GM12865 (cell line): Measurements from ENCODE around the gene KRT9.
A peak's percentile ranks its signal among the peaks of the same experiment; 100 is the strongest.

Experiments used
- DNase-seq: peaks from one replicate; pipeline ENCODE4 v3.0.0; 2010; ENCODE audit warnings: low read depth
- H3K4me3 ChIP-seq: 2 replicates; pipeline ENCODE4 v1.5.1; 2011; ENCODE audit warnings: mild to moderate bottlenecking, low read depth, low read length, control low read depth
- TF ChIP-seq, protein P1 (sequence below): IDR thresholded peaks from 2 replicates; pipeline ENCODE4 v1.5.1; 2011; ENCODE audit warnings: low read length, control low read depth, low read depth, inconsistent platforms; ENCODE audit not compliant: insufficient read depth; ENCODE audit errors: missing control alignments

Gene KRT9

DNA sequence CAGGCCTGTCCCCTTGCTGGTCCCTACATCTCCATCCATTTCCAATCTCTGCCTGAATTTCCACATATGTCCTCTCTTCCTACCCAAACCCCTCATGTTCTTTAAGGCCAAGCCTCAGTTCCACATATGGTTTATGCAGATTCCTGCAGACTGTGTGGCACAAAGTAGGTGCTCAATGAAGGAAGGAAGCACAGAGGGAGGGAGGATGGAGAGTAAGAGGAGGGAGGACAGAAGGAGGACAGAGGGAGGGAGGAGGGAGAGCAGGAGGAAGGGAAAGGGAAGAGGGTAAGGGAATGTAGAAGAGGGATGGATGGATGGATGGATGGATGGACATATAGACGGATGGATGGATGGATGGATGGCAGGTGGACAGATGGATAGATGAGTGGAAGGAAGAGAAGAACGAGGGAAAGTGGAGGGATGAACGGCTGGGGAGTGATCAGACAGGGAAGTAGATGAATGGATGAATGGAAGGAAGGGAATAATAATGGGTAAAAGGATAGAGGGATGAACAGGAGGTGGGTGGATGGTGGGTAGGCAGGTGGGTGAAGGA is 22.6 kb upstream of the KRT9 start:
- H3K4me3 ChIP-seq = no peak overlapping the region
- TF ChIP-seq, protein P1, sequence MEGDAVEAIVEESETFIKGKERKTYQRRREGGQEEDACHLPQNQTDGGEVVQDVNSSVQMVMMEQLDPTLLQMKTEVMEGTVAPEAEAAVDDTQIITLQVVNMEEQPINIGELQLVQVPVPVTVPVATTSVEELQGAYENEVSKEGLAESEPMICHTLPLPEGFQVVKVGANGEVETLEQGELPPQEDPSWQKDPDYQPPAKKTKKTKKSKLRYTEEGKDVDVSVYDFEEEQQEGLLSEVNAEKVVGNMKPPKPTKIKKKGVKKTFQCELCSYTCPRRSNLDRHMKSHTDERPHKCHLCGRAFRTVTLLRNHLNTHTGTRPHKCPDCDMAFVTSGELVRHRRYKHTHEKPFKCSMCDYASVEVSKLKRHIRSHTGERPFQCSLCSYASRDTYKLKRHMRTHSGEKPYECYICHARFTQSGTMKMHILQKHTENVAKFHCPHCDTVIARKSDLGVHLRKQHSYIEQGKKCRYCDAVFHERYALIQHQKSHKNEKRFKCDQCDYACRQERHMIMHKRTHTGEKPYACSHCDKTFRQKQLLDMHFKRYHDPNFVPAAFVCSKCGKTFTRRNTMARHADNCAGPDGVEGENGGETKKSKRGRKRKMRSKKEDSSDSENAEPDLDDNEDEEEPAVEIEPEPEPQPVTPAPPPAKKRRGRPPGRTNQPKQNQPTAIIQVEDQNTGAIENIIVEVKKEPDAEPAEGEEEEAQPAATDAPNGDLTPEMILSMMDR = no peak
- no peak for DNase-seq

DNA sequence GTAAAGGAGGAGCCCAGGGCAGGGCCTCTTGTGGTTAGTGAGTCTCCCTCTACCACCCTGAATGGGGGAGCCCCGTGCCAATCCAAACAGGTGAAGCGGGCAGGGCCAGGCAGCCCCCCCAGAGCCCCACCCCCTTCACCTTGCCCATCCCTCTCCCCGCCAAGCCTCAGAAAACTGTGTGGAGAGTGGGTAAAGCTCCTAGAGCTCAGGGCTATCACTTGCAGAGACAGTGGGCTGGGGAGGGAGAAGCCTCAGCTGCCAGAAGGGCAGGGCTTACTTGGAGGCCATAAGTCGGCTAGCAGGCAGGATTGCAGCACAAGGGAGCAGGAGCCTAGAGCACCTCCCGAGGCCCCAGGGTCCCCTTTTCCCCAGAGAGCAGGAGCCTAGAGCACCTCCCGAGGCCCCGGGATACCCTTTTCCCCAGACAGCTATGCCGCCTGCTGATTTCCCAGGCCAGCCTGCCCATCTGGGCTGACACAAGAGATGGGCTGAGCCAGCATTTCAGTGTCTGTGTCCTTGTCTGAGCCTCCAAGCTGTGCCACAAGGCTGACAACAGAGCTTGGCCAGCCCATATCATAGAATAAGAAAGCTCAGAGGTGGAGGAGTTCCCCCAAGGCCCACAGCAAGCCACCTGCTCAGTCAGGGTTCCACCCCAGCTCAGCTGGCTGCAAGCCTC is 21.6 kb upstream of the KRT9 start:
- TF ChIP-seq, protein P1 = no peak
- peak; percentile 24 for DNase-seq
- no peak overlapping the region for H3K4me3 ChIP-seq

DNA sequence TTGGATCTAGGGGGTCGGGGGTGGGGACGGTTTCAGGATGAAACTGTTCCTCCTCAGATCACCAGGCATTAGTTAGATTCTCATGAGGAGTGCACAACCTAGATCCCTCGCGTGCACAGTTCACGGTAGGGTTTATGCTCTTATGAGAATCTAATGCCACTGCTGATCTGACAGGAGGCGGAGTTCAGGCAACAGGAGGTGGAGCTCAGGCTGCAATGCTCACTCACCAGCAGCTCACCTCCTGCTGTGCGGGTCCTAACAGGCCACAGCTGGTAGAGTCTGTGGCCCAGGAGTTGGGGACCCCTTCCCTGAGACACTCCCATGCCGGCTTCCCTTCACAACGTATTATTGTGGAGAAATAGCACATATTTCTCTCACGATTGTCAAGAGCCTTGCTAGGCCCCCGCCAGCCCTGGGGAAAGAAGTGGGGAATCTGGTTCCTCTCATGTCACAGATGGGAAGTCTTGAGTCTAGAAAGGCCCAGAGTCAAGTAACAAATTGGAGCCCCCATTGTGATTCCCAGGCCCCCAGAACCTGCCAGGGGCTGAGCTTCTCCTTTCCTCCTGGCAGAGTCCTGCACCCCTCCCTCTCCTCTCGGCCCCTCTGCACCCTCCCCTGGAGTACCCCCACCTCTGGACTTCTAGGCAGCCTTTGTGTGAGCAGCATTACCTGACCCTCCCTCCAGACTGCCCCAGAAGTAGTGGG is 20.9 kb upstream of the KRT9 start:
- TF ChIP-seq, protein P1 = no peak
- DNase-seq = no peak
- H3K4me3 ChIP-seq = no peak overlapping the region

DNA sequence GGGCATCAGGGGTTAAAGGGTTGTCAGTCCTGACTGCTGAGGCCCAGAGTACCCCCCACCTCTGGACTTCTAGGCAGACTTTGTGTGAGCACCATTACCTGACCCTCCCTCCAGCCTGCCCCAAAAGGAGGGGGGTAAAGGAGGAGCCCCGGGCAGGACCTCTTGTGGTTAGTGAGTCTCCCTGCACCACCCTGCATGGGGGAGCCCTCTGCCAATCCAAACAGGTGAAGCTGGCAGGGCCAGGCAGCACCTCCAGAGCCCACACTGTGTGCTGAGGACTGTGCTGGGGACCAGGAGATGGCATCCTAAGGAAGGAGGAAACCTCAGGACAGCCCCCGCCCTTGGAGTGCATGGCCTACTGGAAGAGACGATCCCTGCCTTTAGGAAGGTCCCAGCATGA is 17.4 kb upstream of the KRT9 start:
- no peak overlapping the region for H3K4me3 ChIP-seq
- DNase-seq = no peak
- TF ChIP-seq, protein P1 = no peak

DNA sequence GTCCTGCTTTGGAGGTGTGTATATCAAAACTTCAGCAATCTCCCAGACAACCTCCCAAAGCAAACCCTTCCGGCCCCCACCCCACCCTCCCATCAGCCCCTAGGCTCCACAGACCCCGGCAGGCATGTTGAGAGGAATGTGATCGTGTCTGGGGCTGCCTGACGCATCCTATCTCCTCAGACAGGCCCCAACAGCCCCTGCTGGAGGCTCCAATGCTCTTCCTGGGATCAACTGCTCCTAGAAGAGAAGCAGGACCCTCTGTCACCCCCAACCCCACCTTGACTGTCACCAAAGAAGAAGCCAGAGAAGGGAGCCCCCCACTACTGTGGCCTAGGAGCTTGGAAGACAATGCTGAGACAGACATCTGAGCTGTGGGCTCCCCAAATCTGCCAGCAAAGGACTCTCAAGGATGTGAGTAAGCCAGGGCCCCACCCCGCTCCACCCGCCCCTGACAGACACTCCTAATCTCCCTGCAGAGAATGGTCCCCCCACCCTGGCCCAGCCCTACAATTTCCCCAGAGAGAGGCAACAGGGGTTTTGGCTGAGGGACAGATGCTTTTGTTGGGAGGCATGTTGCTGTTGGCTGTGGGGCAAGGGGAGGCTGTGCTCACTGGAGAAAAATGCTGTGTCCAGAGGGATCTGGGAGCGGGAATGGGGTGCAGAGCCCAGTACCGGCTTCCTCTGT is 16.4 kb upstream of the KRT9 start:
- TF ChIP-seq, protein P1 = no peak
- H3K4me3 ChIP-seq = no peak overlapping the region
- no peak for DNase-seq

DNA sequence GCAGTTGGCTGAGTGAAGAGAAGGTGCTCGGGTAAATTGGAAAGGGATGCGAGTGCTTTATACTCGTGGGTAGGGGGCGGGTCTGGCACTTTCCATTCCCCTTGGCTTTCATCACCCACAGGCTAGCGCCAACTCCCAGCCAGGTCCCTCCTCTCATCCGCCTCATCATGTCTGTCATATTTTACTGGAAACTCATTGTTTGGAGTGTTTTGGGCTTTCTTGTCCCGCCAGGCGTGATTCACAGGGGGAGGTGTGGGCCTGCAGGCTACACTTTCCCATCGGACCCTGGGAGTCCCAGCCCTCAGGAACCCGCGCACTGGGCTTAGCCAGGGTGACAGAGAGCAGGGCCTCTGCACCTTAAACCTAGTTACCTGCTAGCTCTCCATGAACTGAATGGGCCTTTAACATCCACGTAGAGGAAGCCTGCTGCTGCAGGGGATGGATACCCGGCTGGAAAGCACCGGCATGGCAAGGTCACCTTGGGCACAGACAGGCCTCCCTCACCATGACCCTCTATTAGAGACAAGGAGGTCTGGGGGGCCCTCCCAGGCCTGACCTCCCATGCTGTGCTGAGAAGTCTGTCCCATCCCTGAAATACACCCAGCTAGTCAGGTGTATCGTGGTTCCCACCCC is 15.1 kb upstream of the KRT9 start, which contains the start of gene KRT14:
Gene KRT14, minus strand, starts transcription at position 33 of the 633 bp plus-strand sequence. CDS start 61 bp downstream, outside the sequence.
- H3K4me3 ChIP-seq = no peak within 1 kb of the TSS
- TF ChIP-seq, protein P1 = no peak
- DNase-seq = no peak
